GM19372 (cell line): ENCODE results near the gene GTSF1L.

ENCODE experiments used
- ATAC-seq: cut with Tn5 transposase; IDR thresholded peaks from one replicate; pipeline ENCODE4 v1.9.1; 2021; ENCODE audit warnings: mild to moderate bottlenecking, low read depth, moderate library complexity; ENCODE audit not compliant: unreplicated experiment

GTSF1L gene

DNA sequence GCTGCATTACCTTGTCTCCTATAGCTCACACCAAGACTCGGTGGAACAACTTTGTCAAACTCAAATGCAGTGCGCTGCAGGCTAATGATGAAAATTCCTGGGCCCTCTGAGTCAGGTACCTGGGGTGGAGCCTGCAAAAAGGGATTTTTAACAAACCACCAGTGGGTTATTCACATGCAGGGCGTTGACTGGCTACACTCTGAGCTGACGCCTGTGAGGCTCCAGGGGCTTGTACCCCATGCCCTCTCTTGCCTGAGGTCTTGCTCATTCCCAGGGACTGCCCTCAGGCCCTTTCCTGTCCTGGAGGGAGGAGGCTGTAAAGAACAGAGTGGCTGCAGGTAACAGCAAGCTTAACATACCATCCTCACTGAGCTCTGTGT is 9.2 kb downstream of the GTSF1L start:
- ATAC-seq = no peak

DNA sequence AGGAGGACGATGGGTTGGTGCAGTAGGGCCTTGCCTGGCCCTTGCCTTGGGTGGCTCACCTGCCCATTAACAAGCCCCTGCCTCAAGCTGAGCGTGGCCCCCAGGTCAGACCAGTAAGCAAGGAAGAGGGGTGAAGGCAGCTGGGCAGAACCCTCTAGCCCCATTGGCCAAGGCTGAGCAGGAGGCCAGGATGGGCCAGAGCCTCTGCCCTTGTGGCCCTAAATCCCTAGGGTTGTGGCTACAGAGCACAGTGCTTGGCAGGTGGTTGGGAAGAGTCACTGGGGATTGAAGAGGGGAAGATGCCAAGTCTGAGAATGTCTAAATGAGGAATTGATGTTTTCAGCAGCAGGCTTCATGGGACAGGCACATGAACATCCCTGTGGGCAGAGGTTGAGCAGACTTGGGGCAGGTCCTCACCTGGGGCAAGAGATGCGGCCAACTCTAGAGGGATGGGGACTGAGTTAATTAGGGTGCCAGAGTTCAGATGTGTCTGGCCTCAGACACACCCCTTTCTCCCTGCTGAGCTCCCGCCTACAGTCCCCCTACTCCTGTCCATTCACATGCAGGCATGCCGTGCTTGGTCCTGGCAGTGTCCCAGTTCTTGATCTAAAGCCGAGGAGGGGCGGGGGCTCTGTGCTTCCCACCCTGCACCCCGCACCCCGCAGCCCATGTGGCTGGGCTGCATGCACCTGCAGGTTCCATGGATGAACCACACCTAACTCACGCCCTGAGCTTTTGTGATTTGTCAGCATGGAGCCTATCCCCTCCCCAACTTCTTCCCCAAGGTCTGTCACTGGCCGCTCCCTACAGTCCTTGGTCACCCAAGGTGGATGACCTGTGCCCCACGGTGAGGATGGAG is 9.8 kb downstream of the GTSF1L start:
- no peak for ATAC-seq

DNA sequence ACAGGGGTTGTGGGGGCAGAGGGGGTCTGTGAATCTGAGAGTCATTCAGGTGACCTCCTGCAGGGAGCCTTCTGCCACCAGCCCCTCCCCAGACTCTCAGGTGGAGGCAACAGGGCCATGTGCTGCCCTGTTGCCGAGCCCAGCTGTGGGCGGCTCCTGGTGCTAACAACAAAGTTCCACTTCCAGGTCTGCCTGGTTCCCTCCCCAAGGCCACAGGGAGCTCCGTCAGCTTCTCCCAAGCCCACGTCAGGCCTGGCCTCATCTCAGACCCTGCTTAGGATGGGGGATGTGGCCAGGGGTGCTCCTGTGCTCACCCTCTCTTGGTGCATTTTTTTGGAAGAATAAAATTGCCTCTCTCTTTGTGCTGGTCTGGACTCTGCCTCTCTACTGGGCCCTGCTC is 10.7 kb downstream of the GTSF1L start:
- no peak for ATAC-seq

DNA sequence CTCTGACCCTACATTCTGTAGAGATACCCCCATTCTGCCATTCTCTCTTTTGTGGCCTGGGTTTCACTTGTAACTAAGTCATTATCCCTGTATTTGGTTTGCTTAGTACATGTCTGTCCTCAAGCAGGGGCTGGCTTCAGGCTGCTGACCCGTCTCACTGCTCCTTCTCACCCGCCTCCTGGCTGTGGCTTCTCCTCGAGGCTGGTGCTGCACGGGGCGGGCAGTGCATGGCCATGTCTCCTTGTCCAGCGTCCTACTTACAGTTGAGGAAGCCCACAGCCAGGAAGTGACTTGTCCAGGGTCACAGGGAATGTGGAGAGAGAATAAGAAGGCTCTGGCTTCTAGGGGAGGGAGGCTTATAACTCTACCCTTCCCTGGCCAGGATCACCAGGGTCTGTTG is 11.3 kb downstream of the GTSF1L start:
- no peak for ATAC-seq

DNA sequence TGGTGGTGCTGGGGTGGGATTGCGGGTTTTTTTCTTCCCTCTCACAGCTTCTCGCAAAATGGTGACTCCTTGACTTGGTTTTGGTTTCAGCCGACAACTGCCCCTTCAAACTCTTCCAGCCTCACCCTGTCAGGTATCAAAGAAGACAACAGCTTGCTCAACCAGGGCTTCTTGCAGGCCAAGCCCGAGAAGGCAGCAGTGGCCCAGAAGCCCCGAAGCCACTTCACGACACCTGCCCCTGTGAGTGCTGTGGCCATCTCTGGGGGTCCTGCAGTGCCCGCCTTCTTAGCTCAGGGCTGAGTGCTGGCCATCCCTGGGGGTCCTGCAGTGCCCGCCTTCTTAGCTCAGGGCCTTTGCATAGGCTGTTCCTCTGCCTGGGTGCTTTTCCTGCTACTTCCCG is 11.8 kb downstream of the GTSF1L start:
- ATAC-seq = no peak

DNA sequence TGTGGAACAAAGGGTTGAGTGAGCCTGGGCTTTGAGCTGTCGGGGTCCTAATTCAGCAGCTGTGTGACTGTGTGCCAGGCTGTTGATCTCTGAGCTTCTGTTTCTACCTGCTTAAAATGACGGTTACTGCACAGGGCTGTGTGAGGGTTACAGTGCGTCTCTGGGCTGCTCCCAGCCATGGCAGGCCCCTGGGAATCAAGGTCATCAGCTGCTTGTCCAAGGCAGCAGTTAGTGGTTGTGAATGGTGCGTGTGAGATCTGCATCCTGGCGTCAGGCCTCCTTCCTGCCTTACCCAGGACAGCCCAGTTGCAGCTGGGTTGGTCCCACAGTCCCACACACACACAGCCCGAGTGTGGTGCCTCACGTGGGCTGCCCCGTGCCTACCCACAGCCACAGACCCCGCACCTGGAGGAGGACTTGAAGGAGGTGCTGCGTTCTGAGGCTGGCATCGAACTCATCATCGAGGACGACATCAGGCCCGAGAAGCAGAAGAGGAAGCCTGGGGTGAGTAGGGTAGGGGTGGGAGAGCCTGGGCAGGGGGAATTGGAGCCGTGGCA is 15.6 kb downstream of the GTSF1L start:
- ATAC-seq = no peak

DNA sequence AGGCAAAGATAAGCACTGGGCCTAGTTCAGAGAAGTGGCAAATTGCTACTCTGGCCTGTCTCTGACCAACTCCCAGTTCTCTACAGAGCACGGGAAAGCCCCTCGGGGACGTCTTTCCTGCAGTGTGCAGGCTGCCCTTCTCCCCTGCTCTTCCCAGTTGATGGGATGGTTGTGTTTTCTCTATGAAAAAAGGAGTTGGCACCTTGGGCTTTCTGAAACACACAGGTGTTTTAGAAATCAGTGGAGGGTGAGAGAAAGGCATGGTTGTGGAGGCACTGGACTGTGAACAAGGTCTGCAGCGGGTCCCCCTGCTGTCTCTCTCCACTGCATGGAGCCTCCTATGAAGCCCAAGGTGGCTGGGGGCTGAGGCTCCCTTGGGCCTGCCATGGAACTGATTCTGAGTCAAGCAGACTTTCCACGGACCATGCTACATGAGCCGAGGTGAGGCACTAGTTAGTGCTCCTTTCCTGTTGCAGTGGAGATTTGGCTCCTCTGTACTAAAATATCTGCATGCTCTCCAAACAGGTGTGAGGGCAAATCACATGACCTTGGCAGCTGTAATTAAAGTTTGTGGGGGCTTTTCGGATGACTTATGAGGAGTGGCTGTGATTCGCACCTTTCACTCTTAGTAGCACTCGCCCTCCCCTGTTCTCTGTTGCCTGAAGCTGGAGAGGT is 16.3 kb downstream of the GTSF1L start:
- no peak for ATAC-seq

DNA sequence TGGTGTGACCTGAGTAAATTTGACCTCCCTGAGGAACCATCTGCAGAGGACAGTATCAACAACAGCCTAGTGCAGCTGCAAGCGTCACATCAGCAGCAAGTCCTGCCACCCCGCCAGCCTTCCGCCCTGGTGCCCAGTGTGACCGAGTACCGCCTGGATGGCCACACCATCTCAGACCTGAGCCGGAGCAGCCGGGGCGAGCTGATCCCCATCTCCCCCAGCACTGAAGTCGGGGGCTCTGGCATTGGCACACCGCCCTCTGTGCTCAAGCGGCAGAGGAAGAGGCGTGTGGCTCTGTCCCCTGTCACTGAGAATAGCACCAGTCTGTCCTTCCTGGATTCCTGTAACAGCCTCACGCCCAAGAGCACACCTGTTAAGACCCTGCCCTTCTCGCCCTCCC is 24.3 kb downstream of the GTSF1L start:
- no peak for ATAC-seq

DNA sequence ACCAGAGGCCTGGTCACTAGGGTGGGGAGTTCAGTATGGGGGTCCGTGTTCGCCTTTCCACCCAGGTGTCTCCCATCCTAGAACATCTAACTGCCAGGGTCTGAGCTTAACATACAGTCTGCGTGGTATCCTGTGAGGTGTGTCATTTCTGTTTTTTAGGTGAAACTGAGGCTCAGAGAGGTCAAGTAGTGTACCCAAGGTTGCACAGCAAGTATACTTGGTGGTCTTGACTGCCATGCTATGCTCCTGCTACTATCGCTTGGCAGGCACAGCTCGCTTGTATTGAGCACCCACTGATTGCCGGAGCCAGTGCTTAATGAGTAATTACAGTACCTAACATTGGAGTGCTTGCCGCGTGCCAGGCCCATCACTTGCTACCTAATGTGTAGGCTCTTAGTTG is 26.2 kb downstream of the GTSF1L start:
- ATAC-seq = no peak

DNA sequence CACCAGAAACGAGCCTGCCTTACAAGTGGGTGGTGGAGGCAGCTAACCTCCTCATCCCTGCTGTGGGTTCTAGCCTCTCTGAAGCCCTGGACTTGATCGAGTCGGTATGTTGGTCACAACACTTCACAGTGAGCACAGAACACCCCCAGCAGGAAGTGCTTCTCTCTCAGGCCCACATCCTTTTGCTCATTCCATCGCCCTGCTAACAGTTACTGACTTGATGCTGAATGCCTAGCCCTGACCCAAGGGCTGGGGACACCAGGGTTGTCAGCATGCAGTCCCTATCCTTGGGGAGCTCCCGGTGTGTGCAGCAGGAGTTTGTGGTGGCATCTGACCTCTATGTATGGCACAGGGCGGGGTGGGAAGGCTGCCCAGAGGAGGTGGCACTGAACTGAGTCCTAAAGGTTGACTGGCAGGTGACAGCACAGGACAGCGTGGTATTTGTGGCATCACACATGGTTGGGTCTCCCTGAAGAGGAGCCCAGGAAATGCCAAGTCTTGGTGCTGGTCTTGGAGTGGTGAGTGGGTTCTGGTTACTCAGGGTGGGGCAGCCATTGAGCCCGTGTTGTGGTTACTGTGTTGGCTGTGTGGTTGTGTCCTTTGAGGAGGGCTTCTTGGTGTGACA is 26.7 kb downstream of the GTSF1L start:
- ATAC-seq = no peak

DNA sequence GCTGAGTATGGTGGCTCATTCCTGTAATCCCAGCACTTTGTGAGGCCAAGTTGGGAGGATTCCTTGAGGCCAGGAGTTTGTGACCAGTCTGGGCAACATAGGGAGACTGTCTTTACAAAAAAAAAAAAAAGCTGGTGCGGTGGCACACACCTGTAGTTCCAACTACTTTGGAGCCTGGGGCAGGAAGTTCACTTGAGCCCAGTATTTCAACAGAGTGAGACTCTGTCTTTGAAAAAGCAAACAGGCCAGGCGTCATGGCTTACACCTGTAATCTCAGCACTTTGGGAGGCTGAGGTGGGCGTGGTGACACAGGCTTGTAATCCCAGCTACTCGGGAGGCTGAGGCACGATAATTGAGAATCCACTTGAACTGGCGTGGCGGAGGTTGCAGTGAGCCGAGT is 31.2 kb downstream of the GTSF1L start:
- ATAC-seq = no peak

DNA sequence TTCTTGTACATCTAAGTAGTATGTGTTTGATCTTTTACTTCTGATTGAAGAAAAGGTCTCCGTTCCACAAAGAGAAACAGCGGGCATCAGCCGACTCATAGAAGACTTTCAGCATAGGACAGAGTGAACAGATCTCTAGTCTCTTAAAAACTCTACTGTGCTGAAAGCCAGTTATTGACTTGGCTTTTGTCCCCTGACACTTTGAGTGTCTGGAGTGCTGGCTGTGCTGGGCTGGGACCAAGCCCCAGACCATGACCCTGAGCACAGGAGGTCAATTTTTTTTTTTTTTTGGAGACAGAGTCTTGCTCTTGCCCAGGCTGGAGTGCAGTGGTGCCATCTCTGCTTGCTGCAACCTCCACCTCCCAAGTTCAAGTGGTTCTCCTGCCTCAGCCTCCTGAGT is 32.0 kb downstream of the GTSF1L start:
- no peak for ATAC-seq

DNA sequence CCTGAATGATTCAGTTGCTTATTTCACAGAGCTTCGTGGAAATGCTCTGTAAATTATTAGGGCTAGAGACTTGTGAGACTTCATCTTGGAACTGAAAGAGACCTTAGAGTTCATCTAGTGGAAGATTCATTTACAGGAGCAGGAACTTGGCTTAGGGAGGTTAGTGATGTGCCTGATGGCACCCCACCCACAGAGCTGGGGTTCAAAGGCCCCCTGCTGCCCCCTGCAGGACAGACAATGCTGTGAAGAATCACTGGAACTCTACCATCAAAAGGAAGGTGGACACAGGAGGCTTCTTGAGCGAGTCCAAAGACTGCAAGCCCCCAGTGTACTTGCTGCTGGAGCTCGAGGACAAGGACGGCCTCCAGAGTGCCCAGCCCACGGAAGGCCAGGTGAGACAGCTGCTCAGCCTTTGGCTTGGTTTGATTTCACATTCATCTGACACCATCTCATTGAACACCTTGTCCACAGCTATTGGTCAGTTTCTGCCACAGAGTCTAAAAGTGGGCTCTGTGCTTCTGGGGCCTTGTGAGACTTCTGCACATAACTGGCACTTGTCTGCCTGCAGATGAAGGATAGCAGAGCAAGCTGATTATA is 34.8 kb downstream of the GTSF1L start:
- no peak for ATAC-seq

DNA sequence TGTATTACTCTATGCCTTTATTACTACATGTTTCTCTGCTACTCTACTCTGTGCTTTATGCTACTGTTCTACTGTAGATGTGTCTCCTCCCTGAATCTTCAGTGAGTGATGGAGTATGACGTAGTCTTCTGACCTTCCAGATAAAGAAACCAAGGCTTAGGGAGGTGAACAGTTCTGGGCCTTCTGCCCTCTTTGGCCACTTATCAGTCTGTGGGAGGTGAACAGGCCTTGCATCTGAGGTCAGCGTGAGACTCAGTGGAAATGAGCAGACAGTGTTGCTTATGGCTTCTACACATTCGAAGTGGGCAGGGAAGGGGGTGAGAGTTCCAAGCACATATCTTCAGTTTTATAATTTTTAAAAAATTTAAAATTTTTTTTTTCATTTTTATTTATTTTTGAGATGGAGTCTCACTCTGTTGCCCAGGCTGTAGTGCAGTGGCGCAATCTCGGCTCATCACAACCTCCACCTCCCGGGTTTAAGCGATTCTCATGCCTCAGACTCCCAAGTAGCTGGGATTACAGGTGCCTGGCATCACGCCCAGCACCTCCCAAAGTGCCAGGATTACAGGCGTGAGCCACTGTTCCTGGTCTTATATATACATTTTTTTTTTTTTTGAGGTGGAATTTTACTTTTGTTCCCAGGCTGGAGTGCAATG is 35.7 kb downstream of the GTSF1L start:
- ATAC-seq = no peak

DNA sequence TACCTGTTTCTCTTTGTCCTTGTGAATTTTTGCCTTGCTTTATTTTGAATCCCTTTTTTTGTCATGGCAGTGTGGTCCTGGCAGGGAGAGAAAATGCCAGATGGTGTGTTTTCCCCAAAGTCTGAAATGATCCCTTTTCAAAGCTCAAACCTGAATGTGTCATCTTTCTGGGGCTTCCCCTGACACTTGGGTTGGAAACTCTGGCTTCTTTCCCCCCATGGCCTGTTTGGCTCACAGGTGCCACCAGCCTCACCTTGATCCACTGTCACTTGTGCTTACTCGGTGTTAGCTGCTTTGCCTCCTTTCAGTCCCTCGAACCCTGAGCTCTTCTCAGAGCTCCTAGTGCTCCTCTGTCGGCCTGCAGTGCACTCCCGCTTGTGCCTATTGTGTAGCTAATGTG is 37.6 kb downstream of the GTSF1L start:
- ATAC-seq = no peak

DNA sequence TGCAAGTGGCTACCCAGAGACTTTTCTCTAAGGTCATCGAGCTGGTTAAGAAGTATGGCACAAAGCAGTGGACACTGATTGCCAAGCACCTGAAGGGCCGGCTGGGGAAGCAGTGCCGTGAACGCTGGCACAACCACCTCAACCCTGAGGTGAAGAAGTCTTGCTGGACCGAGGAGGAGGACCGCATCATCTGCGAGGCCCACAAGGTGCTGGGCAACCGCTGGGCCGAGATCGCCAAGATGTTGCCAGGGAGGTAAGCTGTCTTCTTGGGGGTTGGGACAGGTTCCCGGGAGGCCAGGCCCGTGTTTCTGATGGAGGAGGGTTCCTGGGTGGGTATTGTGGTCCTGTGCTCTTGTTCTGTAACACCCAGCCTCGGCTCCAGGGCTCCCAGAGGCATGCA is 40.0 kb downstream of the GTSF1L start:
- ATAC-seq = no peak

DNA sequence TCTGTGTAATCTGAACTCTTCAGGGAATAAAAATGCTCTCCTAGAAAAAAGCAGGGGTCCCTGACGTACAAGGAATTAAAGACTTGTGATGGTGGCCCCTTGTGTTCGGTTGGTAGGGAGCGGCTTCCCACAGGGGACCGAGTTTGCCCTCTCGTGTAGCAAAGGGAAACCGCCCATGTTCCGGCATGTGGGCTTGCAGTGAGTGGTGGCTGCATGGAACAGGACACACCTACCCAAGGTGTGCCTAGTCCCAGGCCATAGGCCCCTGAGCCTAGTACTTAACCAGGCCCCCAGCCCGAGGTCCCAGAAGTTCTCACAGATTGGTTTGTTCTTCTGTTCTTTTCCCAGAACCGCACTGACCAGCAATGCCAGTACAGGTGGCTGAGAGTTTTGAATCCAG is 44.4 kb downstream of the GTSF1L start:
- peak; percentile 19 for ATAC-seq

DNA sequence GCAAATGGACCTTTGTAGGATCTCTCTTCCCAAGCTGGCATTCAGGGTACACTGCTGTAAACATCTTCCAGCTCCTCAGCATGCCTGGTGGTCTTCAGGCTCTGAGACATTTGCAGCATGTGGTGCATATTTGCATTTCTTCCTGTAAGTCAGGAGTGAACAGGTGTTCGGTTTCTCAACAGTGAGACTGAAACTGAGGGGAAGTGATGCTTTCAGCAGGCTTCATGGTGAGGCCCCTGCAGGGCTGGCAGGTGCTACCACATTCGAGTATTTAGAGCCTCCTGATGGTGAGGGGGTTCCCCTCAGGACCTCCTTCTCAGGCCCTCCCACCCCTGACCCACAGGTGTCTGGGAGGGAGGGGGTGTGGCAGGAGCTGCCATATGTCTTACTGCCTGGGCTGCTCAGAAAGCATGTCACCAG is 44.8 kb downstream of the GTSF1L start:
- peak; percentile 96 for ATAC-seq

DNA sequence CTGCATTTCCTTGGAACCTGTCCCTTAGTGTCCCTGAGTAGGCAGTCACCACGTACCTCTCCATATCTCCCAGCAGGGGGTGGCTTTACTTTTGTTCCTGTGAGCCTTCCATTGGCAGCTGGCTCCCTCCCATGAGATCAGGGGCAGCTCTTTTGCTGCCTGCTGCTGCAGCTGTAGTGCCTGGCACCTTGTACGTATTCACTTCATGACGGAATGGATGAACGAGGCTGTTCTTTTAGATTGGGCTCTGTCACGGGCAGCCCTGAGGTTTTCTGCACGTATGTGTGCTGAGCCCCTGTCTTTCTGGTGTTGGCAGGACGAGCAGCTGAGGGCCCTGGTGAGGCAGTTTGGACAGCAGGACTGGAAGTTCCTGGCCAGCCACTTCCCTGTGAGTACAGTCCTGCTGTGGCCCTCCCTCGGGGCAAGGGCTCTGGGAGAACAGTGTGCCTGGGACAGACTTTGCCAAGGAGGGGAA is 45.3 kb downstream of the GTSF1L start:
- ATAC-seq = peak; percentile 14

DNA sequence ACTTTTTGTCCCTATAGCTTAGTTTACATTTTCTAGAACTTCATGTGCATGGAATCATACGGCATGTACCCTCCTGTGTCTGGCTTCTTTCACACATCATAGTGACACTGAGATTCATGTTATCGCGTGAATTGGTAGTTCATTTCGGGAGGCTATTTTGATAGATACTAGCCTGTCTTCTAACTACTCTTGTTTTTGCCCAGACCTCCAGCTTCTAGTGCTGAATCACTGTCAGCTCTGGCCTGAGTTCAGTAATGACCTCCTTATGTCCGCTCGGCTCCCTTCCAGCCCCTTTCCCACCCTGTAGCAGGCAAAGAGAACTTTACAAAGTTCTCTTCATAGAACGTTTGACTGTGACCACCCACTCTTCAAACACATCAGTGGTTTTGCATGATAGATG is 45.8 kb downstream of the GTSF1L start:
- no peak for ATAC-seq
